GM21528 (cell line): ENCODE measurements around the gene CYP27A1.

Experiments
- ATAC-seq: cut with Tn5 transposase; IDR thresholded peaks from one replicate; pipeline ENCODE4 v1.9.1; 2021; ENCODE audit warnings: mild to moderate bottlenecking, moderate library complexity; ENCODE audit not compliant: unreplicated experiment, low FRiP score

The CYP27A1 gene

DNA sequence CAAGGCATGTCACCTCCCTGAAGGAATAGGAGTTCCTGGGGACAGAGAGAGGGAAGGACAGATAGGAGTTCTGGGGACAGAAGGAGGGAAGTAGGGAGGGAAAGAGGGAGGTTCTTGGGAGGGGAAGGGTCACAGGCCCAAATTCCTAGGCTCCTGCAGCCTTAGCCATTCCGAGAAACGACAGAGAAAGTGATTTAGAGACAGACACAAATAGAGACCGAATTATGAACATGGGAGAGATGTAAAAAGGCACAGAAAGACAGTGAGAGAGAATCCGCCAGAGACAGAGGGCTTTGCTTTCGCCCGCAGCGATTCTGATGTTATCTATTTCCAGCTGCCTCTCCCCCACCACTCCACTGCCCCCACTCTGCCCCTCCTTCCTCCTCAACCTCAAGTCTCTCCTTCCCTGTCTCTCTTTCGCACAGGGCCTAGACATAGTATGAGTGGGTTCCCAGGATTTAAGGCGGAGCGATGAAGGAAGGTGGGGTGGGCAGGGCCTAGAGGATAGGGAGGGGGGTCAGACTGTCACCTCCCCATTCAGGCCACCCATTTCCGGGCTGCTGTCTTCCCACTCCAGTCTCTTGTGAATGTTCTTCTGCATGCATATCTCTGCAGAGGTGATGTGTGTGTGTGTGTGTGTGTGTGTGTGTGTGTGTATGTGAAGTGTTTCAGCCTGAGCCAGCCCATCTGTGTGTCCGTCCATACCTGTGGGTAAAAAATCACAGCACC is 74.4 kb downstream of the CYP27A1 start:
- ATAC-seq = no peak

DNA sequence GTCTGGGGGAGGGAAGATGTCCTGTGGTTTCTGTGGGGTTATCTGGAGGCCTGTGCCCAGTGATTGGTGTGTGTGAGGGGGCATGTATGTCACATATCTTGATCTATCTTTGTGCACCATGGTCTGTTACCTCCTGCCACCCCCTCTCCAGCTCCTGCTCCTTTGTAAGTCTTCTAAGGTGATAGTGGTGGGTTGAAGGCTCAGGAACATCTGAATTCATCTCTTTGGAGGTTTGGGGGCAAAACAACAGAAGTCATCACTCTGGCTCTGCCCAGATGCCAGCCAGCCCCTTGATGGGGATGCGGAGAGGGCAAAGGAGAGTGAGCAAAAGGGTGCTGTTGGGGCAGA is 74.9 kb downstream of the CYP27A1 start:
- no peak for ATAC-seq

DNA sequence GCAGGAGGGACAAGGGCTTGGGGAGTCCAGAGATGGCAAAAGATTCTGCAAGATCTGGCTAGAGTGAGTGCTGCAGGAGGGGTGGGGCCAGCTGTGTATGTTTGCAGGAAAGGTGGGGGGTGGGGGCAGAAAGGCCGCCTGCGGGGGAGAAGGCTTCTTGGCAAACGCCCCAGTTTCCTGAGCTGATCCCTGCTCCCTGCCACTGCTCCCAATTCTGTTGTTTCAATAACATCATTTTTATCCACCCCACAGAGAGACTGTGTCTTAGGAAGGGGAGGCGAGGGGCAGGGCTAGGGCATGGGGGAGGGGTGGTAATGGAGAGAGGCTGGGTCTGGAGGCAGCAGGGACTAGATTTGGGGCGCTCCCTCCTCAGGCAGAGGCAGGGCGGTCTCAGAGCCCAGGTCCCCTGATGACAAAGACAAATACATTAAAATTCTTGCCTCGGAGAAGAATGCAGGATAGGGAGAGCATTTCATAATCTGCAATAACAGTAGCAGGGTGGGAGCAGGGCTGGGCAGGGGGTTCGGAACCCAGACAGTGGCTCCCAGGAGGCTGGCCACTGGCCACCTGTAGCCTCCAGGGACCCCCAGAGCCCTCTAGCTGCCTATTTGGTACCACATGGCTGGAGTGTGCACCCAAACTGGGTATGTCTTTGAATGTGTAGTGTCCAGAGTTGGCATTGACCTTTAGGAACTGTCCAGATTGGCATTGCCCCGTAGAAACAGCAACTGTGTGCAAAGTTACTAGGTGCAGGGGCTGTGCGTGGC is 75.6 kb downstream of the CYP27A1 start:
- ATAC-seq = no peak

DNA sequence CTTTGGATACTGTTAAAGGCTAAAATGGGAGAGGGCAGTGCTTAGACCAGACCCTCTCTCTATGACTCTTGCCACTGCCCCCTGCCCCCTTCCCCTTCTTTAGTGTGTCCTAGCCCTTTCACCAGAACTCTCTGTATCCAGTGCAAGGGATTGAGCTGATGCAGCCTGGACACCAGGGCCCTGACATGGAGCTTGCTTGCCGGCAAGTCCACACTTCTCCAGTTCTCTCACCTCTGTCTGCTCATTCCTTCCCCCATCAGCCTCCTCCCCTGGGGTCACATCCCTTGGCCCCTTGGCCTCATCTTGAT is 76.1 kb downstream of the CYP27A1 start:
- ATAC-seq = no peak

DNA sequence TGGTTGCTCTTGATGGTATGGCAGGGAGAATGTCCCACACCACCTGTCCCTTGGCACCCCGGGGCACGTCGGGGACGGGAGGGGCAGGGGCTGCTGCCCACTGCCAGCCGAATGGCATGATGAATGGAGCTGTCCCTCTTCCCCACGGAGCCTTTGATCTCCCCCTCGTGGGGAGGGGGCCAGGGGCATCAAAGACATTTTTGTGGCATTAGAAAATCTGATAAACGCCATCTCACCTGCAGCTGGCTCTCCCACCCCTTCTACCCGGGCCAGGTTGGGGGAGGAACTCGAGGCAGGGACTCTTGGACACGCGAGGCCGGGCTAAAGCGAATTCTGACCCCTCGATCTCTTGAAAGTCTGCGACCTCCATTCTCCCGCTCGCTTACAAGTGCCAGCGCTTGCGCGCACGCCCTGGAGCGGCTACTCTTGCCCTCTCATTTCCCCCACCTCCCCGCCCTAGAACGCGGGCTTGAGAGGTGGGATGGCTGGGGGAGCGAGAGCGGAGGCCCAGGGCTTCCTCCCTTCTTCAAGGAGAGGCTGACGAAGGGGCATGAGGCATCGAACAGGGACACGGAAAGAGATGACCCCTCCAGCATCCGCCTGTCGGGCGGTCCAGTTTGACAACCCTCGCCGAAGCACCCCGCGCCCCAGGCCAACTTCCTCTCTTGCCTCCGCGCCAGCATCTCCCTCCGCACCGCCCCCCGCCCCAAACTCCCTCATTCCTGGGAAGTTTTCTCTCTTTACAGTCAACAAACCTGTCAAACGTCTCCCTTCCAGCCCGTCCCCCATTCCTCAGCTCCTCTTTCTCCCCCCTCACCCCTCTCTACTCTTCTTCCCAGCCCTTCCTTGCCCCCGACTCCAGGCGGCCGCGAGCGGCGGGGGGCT is 77.0 kb downstream of the CYP27A1 start:
- ATAC-seq = no peak

DNA sequence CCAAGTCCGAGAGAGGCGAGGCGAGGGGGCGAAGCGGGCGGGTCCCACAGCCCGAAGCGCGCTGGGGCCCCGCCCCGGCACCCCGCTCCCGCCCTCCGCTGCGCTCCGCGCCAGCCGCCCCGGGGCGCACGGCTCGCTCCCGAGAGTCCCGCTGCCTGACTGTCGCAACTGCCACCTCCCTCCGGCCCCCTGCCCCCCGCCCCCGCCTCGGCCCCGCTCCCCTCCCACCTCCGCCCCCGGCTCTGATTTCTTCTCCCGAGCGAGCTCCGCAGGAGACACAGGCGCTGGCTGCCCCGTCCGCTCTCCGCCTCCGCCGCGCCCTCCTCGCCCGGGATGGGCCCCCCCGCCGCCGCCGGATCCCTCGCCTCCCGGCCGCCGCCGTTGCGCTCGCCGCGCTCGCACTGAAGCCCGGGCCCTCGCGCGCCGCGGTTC is 77.6 kb downstream of the CYP27A1 start, which contains the start of gene WNT6:
WNT6 (plus strand) TSS at position 250 of the 432 bp plus-strand sequence. CDS start 233 bp downstream, outside the sequence.
- no peak for ATAC-seq

DNA sequence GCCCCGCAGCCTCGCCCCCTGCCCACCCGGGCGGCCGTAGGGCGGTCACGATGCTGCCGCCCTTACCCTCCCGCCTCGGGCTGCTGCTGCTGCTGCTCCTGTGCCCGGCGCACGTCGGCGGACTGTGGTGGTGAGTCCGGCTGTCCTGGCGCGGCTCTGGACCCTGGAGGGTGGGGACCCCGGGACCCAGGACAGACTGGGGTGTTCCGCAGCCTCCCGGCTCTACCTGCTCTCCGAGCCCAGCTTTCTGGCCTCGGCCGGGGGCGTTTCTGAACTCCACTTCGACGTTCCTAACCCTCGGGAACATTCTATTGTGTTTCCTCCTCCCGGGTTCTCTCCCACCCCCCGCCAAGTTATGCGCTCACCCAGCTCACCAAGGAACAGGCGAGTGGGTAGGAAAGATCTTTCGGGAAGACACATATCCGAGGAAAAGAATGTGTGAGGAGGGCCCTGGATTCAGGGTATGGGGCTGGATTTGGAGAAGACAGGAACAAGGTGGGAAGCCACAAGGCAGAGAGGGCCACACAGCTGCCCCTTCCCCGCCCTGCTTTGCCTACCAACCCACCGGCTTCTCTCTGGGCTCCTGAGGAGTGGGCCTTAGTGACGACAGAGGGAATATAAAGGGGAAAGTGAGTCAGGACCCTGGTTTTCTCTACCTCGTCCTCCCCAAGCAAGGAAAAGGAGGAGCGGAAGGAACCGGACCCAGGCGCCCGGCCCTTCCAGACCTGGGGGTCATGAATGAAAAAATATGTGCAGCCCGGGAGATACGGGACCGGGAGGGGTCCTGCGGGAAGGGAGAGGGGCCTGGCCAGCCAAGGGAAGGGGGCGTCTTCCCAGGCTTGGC is 78.3 kb downstream of the CYP27A1 start:
- ATAC-seq = no peak

DNA sequence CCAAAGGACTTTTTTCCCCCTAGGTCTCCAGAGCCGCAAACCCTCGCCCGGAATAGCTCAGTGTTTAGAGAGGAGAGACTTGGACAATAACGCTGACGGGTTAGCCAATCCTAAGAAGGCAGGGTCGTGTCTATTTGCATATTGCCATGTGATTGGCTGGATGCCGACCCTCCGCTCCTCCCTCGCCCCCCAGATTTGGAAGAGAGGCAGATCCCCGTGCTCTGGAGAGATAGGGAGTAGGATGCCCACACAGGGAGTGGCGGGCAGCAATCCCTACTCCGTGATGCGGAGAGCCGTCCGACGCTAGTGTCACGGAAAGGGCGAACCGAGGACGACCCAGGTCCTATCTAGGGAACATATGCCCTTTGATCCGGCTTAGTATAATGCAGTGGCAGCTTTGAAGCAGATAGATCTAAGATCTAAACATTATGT is 79.0 kb downstream of the CYP27A1 start:
- no peak for ATAC-seq

DNA sequence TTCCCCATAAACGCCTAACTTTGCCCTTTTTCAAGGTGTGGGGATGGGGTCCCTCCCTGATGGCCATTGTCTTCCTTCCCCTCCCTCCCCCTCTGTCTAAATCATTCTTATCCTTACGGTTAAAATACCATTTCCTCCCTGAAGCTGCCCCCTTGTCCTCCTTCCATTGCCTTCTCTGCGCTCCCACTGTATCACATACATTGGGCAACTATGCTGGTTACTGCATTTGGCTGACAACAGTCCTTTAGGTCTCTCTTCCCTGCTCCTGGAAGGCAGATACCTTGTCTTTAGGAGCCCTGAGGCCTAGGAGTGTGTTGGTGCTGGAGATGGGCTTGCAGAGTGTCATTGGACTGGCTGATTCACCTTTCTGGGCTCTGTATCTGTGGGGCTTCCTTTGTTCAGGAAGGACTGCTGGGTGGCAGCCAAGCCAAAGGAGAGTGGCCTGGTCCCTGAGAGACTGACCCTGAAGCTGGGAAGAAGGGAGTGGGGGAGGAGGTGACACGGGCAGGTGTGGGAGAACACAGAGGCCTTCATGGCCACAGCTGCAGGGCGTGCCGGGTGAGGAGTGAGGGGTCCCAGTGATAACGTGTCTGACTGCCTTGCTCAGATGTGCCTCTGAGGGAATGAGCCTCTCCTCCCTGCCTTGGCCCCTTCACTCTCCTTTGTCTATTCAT is 79.8 kb downstream of the CYP27A1 start:
- ATAC-seq = no peak

DNA sequence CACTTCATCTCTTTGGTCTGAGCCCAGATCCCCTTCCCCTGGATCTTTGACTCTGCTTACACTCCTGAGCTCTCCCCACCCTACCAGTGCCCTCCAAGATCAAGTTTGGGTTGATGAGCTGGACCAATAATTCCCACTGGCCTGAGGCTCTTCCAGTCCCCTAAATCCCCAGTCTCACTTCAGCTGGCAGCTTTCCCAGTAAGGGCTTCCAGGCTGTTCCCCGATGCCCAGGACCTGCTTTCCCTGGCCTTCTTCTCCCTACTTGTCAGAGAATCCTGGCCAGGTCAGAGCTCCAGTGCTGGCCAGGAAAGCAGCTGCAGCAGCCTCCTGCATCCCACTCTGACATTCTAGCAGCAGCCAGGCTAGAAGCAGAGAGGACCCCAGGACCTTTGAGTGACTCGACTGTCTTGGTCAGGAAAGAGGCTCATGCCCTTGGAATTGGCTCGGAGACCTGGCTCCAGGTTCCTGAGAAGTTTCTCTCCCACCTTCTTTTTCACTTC is 81.1 kb downstream of the CYP27A1 start:
- no peak for ATAC-seq
